ENCODE results near the gene RBM4. TPM values are rescaled to one million over a fixed set of nuclear protein-coding genes. Genes with fewer than 3 reads are reported as not detected.
A peak's percentile ranks its signal among the peaks of the same experiment; 100 is the strongest.
"Not testable (repeated sequence)": the region's sequence is repeated elsewhere in the genome, so short reads cannot be mapped to it uniquely, and the experiment has no call there.

The RBM4 gene
- total RNA-seq, 1 experiment from 2014 or later: 87.1 TPM

GRCh38 chr11:66616379-66617154 is 21.9 kb upstream of the RBM4 start, which contains the start of gene RBM14:
TSS of gene RBM14 (plus strand) at chr11:66616630. CDS start at chr11:66616721, 91 bp downstream.
- DNase-seq (ENCODE audit: low read depth): peak; percentile 100

- no peak for DNase-seq (ENCODE audit: low read depth)
Observed at GRCh38 chr11:66617155-66617834, 21.2 kb upstream of the RBM4 start.

- no peak for DNase-seq (ENCODE audit: low read depth)
Observed at GRCh38 chr11:66619080-66619554, 19.4 kb upstream of the RBM4 start.

DNA sequence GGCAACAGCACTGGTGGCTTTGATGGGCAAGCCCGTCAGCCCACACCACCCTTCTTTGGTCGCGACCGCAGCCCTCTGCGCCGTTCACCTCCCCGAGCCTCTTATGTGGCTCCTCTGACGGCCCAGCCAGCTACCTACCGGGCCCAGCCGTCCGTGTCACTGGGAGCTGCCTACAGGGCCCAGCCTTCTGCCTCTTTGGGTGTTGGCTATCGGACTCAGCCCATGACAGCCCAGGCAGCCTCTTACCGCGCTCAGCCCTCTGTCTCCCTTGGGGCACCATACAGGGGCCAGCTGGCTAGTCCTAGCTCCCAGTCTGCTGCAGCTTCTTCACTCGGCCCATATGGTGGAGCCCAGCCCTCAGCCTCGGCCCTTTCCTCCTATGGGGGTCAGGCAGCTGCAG is 14.1 kb upstream of the RBM4 start:
- DNase-seq (ENCODE audit: low read depth): no peak

DNA sequence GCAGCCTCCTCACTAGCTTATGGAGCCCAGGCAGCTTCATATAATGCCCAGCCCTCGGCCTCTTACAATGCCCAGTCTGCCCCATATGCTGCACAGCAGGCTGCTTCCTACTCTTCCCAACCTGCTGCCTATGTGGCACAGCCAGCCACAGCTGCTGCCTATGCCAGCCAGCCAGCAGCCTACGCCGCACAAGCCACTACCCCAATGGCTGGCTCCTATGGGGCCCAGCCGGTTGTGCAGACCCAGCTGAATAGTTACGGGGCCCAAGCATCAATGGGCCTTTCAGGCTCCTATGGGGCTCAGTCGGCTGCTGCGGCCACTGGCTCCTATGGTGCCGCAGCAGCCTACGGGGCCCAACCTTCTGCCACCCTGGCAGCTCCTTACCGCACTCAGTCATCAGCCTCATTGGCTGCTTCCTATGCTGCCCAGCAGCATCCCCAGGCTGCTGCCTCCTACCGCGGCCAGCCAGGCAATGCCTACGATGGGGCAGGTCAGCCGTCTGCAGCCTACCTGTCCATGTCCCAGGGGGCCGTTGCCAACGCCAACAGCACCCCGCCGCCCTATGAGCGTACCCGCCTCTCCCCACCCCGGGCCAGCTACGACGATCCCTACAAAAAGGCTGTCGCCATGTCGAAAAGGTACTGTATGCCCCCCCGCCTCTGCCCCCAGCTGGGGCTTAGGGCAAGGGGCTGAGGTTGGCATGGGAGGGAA is 13.3 kb upstream of the RBM4 start:
- DNase-seq (ENCODE audit: low read depth): no peak

GRCh38 chr11:66625752-66626149 is 12.8 kb upstream of the RBM4 start:
- DNase-seq (ENCODE audit: low read depth): no peak

DNA sequence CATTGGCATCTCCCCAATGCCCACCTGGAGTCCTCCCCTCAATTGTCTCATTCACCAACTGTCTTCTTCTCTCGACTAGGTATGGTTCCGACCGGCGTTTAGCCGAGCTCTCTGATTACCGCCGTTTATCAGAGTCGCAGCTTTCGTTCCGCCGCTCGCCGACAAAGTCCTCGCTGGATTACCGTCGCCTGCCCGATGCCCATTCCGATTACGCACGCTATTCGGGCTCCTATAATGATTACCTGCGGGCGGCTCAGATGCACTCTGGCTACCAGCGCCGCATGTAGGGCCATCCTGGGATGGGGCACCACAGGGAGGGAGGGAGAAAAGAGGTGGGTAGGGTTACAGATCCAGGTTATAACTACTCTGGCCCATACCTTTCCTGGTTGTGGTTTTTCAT is 12.1 kb upstream of the RBM4 start:
- no peak for DNase-seq (ENCODE audit: low read depth)

DNA sequence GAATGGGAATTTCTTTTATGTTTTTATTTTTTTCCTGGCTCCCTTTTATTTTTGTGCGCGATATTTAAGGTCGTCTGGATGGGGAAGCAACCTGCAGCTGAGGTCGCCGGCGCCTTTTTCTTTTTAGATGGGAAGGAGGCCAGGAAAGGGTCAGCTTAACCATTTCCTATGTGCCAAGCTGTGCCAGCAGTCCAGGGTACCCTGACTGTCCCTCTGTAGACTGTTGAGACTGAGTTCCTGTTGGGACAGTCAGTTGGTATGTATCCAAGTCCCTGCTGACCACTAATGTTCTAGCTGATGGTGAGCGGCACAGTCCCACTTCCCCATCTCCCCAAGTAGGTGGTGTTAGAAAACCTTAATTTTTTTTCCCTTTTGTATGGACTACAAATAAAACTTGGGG is 11.6 kb upstream of the RBM4 start:
- no peak for DNase-seq (ENCODE audit: low read depth)

GRCh38 chr11:66628061-66628603 is 10.4 kb upstream of the RBM4 start:
- DNase-seq (ENCODE audit: low read depth): no peak

- no peak for DNase-seq (ENCODE audit: low read depth)
Observed at GRCh38 chr11:66629356-66629755, 9.1 kb upstream of the RBM4 start.

- no peak for DNase-seq (ENCODE audit: low read depth)
Observed at GRCh38 chr11:66631883-66632282, 6.6 kb upstream of the RBM4 start.

- no peak for DNase-seq (ENCODE audit: low read depth)
Observed at GRCh38 chr11:66632952-66633351, 5.6 kb upstream of the RBM4 start.

GRCh38 chr11:66636411-66636810 is 2.1 kb upstream of the RBM4 start:
- DNase-seq (ENCODE audit: low read depth): no peak

GRCh38 chr11:66637557-66638176 is 836 bp upstream of the RBM4 start:
- DNase-seq (ENCODE audit: low read depth): no peak

GRCh38 chr11:66639066-66639813 is 737 bp downstream of the RBM4 start:
- peak; percentile 27 for DNase-seq (ENCODE audit: low read depth)

DNA sequence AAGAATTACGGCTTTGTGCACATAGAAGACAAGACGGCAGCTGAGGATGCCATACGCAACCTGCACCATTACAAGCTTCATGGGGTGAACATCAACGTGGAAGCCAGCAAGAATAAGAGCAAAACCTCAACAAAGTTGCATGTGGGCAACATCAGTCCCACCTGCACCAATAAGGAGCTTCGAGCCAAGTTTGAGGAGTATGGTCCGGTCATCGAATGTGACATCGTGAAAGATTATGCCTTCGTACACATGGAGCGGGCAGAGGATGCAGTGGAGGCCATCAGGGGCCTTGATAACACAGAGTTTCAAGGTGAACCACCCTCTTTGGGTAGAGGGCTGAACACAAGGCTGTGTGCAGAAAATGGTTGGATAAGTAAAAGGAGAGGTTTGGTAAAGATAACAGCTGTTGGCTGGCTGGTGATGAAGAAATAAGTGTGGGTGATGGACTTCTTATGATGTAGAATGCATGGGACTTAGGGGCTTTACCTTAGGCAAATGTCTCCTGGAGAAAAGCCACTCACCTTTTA is 1.4 kb downstream of the RBM4 start:
- not testable (repeated sequence) for DNase-seq (ENCODE audit: low read depth)

DNA sequence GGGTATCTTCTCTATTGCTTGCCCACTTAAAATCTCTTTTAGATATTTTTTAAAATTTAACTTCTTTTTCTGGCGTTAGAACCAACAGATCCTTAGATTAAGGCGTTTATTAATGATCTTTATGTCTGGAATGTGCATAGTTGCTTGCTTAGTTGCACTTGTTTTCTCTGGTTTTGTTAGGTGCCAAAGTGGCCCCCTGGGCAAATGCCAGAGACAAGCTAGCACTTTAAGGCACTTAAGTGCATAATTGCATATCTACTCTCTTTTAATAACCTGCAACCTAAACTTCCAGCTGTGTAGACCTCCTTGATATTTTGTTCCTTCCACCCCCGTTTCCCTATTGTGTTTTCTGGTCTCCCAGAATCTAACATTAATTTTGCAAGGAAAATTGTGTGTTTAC is 3.3 kb downstream of the RBM4 start:
- DNase-seq (ENCODE audit: low read depth): no peak

DNA sequence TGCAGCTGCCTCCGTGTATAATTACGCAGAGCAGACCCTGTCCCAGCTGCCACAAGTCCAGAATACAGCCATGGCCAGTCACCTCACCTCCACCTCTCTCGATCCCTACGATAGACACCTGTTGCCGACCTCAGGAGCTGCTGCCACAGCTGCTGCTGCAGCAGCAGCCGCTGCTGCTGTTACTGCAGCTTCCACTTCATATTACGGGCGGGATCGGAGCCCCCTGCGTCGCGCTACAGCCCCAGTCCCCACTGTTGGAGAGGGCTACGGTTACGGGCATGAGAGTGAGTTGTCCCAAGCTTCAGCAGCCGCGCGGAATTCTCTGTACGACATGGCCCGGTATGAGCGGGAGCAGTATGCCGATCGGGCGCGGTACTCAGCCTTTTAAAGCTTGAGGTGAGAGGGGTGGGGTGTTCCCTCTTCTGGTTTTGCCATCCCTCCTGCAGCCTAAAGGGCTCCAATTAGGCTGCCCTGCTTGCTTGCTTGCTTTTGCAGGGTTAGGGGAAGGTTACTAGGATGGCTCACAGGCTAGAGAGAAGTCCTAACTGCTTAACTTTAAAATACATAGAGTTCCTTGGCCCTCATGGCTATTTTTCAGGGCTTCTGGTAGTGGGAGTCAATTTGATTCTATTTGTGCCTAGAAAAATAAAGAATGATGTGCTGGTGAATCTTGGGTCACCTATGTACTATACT is 5.4 kb downstream of the RBM4 start:
- no peak for DNase-seq (ENCODE audit: low read depth)

GRCh38 chr11:66646828-66647227 is 8.3 kb downstream of the RBM4 start:
- DNase-seq (ENCODE audit: low read depth): no peak

DNA sequence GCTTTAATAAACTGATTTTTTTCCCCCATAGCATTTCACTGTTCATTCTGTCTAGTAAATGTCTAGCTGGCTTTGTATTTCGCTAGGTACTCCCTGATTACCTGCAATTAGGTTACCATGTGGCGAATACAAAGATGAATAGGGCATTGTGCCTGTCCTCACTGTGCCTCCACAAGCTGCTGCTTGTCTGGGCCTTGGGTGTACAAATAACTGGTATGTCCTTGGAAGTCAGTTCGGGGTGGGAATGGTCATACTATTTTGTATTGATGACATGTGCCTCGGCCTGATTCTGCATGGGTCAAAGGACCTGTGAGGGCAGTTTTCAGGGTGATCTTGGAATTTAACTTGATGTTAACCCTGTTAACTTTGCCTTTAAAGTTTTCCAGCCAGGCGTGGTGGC is 11.4 kb downstream of the RBM4 start:
- no peak for DNase-seq (ENCODE audit: low read depth)

Data from Daoy (cell line).